Gastroesophageal sphincter (tissue), 2 donors: ENCODE measurements around the gene TMEM255B.

Source experiments
- EP300 ChIP-seq: sonication (generic); formaldehyde crosslinking; IDR thresholded peaks from one replicate; pipeline ENCODE4 v1.6.1; 2017; ENCODE audit warnings: antibody characterized with exemption, mild to moderate bottlenecking
- POLR2A ChIP-seq, 2 donors: fragments of 450-650 bp; IDR thresholded peaks; one replicate each; pipeline ENCODE4 v1.6.1; 2017; ENCODE audit warnings: antibody characterized with exemption in 2 of 2, mild to moderate bottlenecking in 2 of 2, moderate library complexity in 1 of 2
- POLR2AphosphoS5 ChIP-seq: sonication (generic); formaldehyde crosslinking; IDR thresholded peaks from one replicate; pipeline ENCODE4 v1.6.1; 2017; ENCODE audit warnings: antibody characterized with exemption

DNA sequence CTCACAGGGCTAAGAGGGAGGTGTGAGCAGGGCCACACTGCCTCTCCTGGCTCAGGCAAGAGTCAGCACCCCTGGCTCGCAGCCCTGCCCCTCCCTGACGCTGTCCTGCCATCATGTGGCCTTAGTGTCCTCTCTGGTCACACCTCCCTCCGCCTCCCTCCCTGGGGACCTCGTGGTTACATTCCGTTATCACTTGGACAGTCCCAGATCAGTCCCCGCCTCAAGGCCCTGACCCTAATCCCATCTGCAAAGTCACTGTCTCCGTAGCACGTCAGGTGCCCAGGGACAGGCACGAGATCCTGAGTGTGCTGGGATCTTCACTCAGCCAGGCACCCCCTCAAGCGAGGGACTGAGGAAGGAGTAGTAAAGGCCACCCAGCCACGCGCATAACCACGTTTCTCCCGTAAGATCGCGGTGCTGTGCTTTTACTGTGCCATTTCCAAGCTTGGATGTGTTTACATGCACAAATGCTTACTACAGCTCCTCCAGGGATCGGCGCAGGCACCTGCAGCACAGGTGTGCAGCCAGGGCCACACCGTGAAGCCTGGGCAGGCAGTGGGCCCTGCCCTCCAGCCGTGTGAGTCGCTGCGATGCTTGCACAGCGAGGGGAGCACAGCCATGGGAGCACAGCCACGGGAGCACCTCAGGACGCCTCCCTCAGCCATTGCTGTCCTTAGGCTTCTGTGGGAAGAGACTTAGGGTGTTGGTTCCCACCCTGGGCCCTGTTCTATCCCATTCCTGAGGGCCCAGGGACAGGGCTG, 10.7 kb upstream of the TMEM255B start:
- TF ChIP-seq POLR2AphosphoS5 (no peak), POLR2A (IDR thresholded peaks at IDR 0.05) (no peak), EP300 (no peak)
